SU-DHL-6 (cell line): ENCODE measurements around the gene CREG1.
A peak's percentile ranks its signal among the peaks of the same experiment; 100 is the strongest.

ENCODE experiments used
- H2AFZ ChIP-seq: fragments of 200-600 bp; sonication (generic); 2 replicates; pipeline ENCODE4 v1.6.1; 2014; ENCODE audit warnings: low read depth, mild to moderate bottlenecking, moderate library complexity, mixed read lengths, antibody characterized with exemption, low read length; ENCODE audit not compliant: severe bottlenecking
- H3F3A ChIP-seq: fragments of 200-600 bp; shearing (Covaris generic); 2 replicates; pipeline ENCODE4 v1.6.0; 2016; ENCODE audit warnings: antibody characterized with exemption, mild to moderate bottlenecking; ENCODE audit not compliant: insufficient read depth
- H3K27ac ChIP-seq: fragments of 200-600 bp; sonication (generic); 2 replicates; pipeline ENCODE4 v1.5.1; 2016; ENCODE audit warnings: low read depth, mild to moderate bottlenecking, low read length, moderate library complexity, mixed read lengths
- H3K27me3 ChIP-seq: fragments of 200-600 bp; sonication (generic), shearing (Covaris generic); 2 replicates; pipeline ENCODE4 v1.6.0; 2014; ENCODE audit warnings: mild to moderate bottlenecking, low read length
- H3K36me3 ChIP-seq: fragments of 200-600 bp; sonication (generic); 2 replicates; pipeline ENCODE4 v1.6.1; 2014; ENCODE audit warnings: mild to moderate bottlenecking, low read length, mixed read lengths
- H3K4me2 ChIP-seq: fragments of 300-600, 200-600 bp; shearing (Covaris generic), sonication (generic); 2 replicates; pipeline ENCODE4 v1.6.0; 2014; ENCODE audit warnings: low read length, low read depth, mild to moderate bottlenecking; ENCODE audit not compliant: poor library complexity, severe bottlenecking
- H3K4me3 ChIP-seq: fragments of 200-600 bp; sonication (generic); 2 replicates; pipeline ENCODE4 v1.5.1; 2014; ENCODE audit warnings: antibody characterized with exemption, low read length, mild to moderate bottlenecking, mixed read lengths; ENCODE audit not compliant: insufficient read depth, poor library complexity, severe bottlenecking
- H3K79me2 ChIP-seq: fragments of 200-600 bp; sonication (generic); 2 replicates; pipeline ENCODE4 v1.6.1; 2014; ENCODE audit warnings: mild to moderate bottlenecking, low read length, moderate library complexity; ENCODE audit not compliant: insufficient read depth
- H3K9ac ChIP-seq: fragments of 200-600 bp; sonication (generic); 2 replicates; pipeline ENCODE4 v1.7.0; 2014; ENCODE audit warnings: mild to moderate bottlenecking, low read length
- H3K9me2 ChIP-seq: fragments of 200-600 bp; sonication (generic); replicated peaks from 2 replicates; pipeline ENCODE4 v1.6.1; 2014; ENCODE audit warnings: low read length; ENCODE audit not compliant: insufficient read depth
- H3K9me3 ChIP-seq: fragments of 200-600 bp; sonication (generic); 2 replicates; pipeline ENCODE4 v1.6.1; 2014; ENCODE audit warnings: low read length, mixed read lengths; ENCODE audit not compliant: insufficient read depth
- H4K20me1 ChIP-seq: fragments of 200-600 bp; sonication (generic); 2 replicates; pipeline ENCODE4 v1.6.1; 2014; ENCODE audit warnings: low read depth, mild to moderate bottlenecking, antibody characterized with exemption, low read length, moderate library complexity, mixed read lengths
- CTCF ChIP-seq: fragments of 200-600 bp; sonication (generic); IDR thresholded peaks from one replicate; pipeline ENCODE4 v1.5.1; 2017; ENCODE audit warnings: antibody characterized with exemption, mild to moderate bottlenecking, low read length, moderate library complexity; ENCODE audit not compliant: insufficient read depth, poor library complexity, severe bottlenecking
- EZH2phosphoT487 ChIP-seq: fragments of 200-600 bp; sonication (generic), shearing (Covaris generic); conservative IDR thresholded peaks from 2 replicates; pipeline ENCODE4 v1.6.1; 2018; ENCODE audit warnings: mild to moderate bottlenecking, antibody characterized with exemption, low read length, moderate library complexity, mixed read lengths

Gene CREG1

GRCh38 chr1:167499106-167499505 is 54.5 kb downstream of the CREG1 start:
- H3K4me2 ChIP-seq, result peak overlapping the region; percentile 62
- H3K27ac ChIP-seq, result peak overlapping the region; percentile 56
- H3K9me2 ChIP-seq, result no peaks in the 10 kb centered on the region
- TF ChIP-seq EZH2phosphoT487 (no peak), CTCF (no peak)
- H3K9me3 ChIP-seq, result no peaks in the 10 kb centered on the region
- no peak overlapping the region for H3K9ac ChIP-seq
- no peaks in the 10 kb centered on the region for H4K20me1 ChIP-seq
- H3K79me2 ChIP-seq, result no peaks in the 10 kb centered on the region
- H3K4me3 ChIP-seq, result peak overlapping the region; percentile 36
- no peaks in the 10 kb centered on the region for H3F3A ChIP-seq
- no peaks in the 10 kb centered on the region for H3K36me3 ChIP-seq
- H3K27me3 ChIP-seq, result no peaks in the 10 kb centered on the region
- H2AFZ ChIP-seq, result peak overlapping the region; percentile 21

- TF ChIP-seq CTCF, result no peak
- no peak for TF ChIP-seq EZH2phosphoT487
- Histone ChIP-seq H3K27ac (no peak overlapping the region), H3K79me2 (no peaks in the 10 kb centered on the region), H3F3A (no peaks in the 10 kb centered on the region), H3K4me2 (no peak overlapping the region), H2AFZ (no peak overlapping the region), H4K20me1 (no peaks in the 10 kb centered on the region), H3K36me3 (no peaks in the 10 kb centered on the region), H3K27me3 (no peaks in the 10 kb centered on the region), H3K9me3 (no peaks in the 10 kb centered on the region), H3K9me2 (no peaks in the 10 kb centered on the region), H3K4me3 (no peak overlapping the region), H3K9ac (no peak overlapping the region)
Measured at GRCh38 chr1:167496797-167497619, 56.6 kb downstream of the CREG1 start.

GRCh38 chr1:167493372-167493771 is 60.2 kb downstream of the CREG1 start:
- no peaks in the 10 kb centered on the region for H3K27me3 ChIP-seq
- H3K9ac ChIP-seq, result no peak overlapping the region
- H3K79me2 ChIP-seq, result no peaks in the 10 kb centered on the region
- H3K9me2 ChIP-seq, result no peaks in the 10 kb centered on the region
- H4K20me1 ChIP-seq, result no peaks in the 10 kb centered on the region
- TF ChIP-seq CTCF, result no peak
- TF ChIP-seq EZH2phosphoT487, result no peak
- H3K36me3 ChIP-seq, result no peaks in the 10 kb centered on the region
- no peaks in the 10 kb centered on the region for H3K9me3 ChIP-seq
- H3F3A ChIP-seq, result no peaks in the 10 kb centered on the region
- H2AFZ ChIP-seq, result no peak overlapping the region
- H3K4me3 ChIP-seq, result no peak overlapping the region
- H3K4me2 ChIP-seq, result no peak overlapping the region
- no peak overlapping the region for H3K27ac ChIP-seq
